GM08714 (cell line): Measurements from ENCODE around the gene GNAO1.
"Not testable (repeated sequence)": the region's sequence is repeated elsewhere in the genome, so short reads cannot be mapped to it uniquely, and the experiment has no call there.

Experiments
- H3K4me3 ChIP-seq: fragments of 200-500 bp; sonication (Bioruptor generic); 2 replicates; pipeline ENCODE4 v1.5.1; 2014; ENCODE audit warnings: mild to moderate bottlenecking, low read length, inconsistent platforms
- ZNF274 ChIP-seq: IDR thresholded peaks from 2 replicates; pipeline ENCODE4 v1.6.1; 2012; ENCODE audit warnings: mild to moderate bottlenecking, low read depth, low read length

The GNAO1 gene

GRCh38 chr16:56389554-56389953 lies 198.3 kb downstream of the GNAO1 start:
- H3K4me3 ChIP-seq, result no peak overlapping the region
- no peak for TF ChIP-seq ZNF274

- H3K4me3 ChIP-seq, result not testable (repeated sequence)
Observed at GRCh38 chr16:56396724-56397123, 205.4 kb downstream of the GNAO1 start.

GRCh38 chr16:56399047-56399446 lies 207.8 kb downstream of the GNAO1 start:
- no peak overlapping the region for H3K4me3 ChIP-seq
- TF ChIP-seq ZNF274, result no peak

GRCh38 chr16:56399486-56399885 lies 208.2 kb downstream of the GNAO1 start:
- TF ChIP-seq ZNF274, result no peak

DNA sequence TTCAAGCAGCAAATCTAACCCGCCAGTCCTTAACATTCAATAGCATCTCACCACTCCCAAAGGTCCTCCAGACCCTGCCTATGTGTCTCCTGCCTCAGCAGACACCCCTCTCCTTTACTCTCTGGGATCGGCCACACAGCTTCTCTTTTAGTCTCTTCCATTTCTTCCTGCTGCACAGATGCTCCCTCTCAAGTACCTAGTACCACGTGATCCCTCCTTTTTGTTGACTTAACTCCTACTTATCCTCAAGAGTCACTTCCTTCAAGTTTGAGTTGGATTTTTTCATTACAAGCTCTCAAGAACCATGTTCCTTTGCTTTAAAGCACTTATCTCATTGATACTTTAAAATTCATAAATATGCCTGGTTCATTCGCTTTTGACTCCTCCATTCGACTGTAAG lies 209.2 kb downstream of the GNAO1 start:
- no peak for TF ChIP-seq ZNF274
- H3K4me3 ChIP-seq, result no peak overlapping the region

More at GRCh38 chr16:56399486-56399885, 208.2 kb downstream of the GNAO1 start:
- H3K4me3 ChIP-seq, result no peak overlapping the region

- TF ChIP-seq ZNF274, result no peak
- H3K4me3 ChIP-seq, result no peak overlapping the region
Observed at GRCh38 chr16:56401482-56401881, 210.2 kb downstream of the GNAO1 start.

- no peak for TF ChIP-seq ZNF274
Observed at GRCh38 chr16:56405977-56406672, 214.8 kb downstream of the GNAO1 start.

More at GRCh38 chr16:56405977-56406672, 214.8 kb downstream of the GNAO1 start:
- H3K4me3 ChIP-seq, result no peak overlapping the region
